Measurements from ENCODE around the gene GBE1.
A peak's percentile ranks its signal among the peaks of the same experiment; 100 is the strongest.
"Not testable (repeated sequence)": the region's sequence is repeated elsewhere in the genome, so short reads cannot be mapped to it uniquely, and the experiment has no call there.

The GBE1 gene

DNA sequence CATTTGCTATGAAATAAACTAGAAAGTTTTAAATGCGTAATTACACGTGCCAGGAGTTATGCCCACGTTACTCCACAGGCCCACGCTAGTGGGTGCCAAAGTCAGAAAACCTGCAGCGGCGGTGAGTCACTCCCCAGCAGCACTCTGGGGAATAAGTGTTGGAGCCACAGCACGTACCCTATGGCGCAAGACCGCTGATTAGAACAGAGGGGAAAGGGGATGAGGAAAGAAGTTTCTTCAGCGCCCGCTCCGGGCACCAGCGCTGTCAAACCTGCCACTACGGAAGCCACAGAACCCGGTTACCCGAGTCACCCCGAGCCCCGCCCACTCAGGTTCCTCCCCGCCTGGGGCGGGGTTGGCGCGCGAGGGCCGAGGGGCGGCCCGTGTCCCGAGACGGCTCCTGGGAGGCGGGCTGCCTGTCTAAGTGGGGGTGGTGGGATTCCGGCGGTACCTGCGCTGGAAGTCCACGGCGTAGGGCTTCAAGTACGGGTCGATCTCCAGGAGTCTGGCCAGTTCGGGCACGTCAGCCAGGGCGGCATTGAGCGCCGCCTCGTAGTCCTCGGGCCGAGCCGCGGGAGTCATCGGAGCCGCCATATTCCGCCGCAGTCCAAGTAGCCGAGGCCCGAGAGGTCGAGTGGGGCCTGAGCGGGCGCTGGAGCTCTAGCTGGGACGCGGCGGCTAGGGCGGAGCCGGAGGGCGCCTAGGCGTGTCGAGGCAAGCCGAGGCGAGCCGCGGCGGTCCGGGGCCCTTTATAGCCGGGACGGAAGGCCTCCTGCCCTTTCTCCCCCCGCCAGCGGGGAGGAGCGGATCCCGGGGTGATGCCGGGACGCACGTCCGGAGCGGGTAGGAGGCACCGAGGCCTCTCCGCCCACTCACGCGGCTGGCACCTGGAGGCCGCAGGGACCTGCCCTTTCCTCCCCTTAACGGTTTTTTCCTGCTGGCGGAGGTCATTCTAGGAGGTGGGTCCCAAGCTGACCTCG is at the start of gene GBE1:
Gene GBE1 (minus strand): TSS at position 722 of the 980 bp plus-strand sequence. CDS start 128 bp downstream, at position 594.
- DNase-seq (ENCODE audit: low read depth): peak; percentile 52

DNA sequence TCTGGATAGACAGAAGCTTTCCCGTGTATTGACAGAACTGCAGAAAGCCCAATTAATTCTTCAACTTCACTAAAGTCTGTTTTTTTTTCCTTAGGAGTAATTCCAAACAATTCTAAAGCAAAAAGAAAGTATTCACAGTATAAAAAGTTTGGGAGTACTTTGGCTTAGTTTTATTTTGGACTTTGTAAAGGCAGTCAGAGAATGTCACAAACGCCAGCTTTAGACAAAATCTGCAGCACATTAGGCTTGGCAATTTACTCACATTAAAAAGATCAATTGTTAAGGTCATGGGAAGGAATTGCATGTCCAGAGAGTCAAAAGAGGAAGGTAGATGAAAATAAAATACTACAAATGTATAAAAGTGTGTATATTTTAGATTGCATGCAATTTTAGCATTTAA is 47.5 kb upstream of the GBE1 start:
- DNase-seq (ENCODE audit: low read depth): no peak

DNA sequence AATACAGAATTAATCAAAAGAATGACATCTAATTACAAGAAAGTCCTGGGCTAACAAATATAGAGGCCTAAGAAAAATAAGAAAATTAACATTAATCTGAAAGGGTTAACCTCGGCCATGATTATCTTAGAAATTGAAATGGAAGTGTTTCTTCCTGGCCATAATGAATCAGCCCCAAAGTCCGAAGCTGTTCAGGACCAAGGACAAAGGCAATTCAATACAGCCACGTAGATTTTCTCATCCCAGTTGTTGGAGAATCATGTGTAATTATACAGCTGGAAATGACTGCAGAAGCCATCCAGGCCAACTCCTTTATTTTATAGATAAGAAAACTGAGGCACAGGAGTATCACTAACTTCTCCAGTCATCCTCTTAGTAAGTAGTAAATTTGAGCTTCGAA is 38.0 kb upstream of the GBE1 start:
- no peak for DNase-seq (ENCODE audit: low read depth)

DNA sequence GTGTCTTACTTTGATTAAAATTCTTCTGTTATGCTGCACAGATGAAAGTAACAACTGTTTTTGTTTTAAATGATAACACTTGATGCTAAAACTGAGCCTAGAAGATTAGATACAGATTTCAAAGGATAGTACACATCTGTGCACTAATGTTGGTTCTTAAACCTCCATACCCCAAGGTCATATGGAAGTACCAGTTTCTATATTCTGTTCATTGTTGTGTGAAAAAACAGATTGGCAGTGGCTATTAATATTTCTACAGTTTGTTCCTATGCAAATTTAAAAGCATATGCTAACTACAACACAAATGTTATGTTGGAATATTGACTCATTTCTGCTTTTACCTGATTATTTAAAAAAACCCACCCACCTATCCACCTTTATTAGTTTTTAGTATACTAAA is 32.0 kb upstream of the GBE1 start:
- no peak for DNase-seq (ENCODE audit: low read depth)

DNA sequence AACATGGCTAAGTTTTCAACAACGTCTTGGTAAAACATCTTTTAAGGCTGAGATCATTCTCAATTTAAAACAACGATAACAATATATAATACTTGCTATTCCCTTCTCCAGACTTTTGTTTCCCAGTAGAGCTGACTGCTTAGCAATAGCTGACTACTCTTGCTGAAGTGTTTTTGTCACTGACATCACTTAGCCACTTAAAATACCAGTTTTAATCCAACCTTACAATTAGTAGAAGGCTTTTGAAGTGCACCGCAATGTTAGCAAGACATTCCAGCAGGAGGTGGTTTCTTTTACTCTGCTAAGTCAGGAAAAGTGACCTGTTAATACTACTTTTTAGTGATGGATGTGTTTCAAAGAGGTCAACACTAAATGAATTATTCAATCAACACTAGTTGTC is 28.7 kb upstream of the GBE1 start:
- no peak for DNase-seq (ENCODE audit: low read depth)

DNA sequence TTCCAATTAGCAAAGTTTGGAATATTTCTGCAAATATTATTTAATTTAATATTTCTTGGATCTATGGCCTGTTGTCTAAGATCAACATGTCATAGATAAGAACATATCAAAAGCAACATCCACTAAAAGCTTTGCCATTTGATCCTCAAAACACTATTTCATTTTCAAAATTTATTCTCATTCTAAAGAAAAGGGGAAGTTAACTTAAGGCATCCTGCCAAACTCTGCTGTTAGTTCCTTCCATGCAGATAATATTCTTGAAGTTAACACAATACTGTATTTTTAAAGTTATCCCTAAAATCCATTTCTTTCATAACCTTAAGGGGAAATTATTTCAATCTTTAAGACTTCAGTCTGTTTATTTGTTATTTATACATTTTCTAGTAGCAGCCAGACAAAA is 28.2 kb upstream of the GBE1 start:
- no peak for DNase-seq (ENCODE audit: low read depth)

DNA sequence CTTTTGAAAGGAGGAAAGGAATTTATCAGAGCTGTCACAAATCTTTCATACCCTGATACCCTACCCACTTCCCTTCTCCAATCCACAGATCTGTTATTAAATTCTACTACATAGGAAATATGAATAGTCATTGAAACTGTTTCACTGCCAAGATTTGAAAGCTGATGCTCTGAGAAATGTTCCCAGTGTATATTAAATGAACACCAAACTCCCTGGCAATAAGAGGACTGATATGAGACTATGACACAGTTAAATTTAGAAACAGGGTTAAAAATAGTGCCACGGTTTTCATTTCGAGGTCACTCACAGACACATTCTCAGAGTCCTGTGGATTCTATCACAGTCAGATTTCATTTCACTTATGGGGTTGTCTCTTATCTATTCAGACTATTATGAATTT is 27.2 kb upstream of the GBE1 start:
- no peak for DNase-seq (ENCODE audit: low read depth)

DNA sequence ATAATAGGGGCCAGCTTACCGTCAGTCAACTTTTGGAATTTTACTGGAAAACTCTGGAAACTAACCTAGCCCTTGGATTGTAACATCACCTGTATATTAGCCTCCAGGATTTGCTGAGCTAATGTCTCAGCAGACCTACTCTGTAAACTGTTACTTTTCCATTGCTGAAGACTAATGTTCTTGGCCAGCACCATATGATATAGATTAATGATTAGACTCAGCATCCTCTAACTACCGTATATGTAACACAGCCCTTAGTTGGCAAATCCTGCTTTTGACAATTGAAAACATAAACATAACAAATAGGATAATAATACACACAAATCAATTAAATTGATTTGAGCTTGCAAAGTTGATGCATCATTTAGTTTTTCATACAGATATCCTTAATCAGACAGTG is 26.6 kb upstream of the GBE1 start:
- no peak for DNase-seq (ENCODE audit: low read depth)

DNA sequence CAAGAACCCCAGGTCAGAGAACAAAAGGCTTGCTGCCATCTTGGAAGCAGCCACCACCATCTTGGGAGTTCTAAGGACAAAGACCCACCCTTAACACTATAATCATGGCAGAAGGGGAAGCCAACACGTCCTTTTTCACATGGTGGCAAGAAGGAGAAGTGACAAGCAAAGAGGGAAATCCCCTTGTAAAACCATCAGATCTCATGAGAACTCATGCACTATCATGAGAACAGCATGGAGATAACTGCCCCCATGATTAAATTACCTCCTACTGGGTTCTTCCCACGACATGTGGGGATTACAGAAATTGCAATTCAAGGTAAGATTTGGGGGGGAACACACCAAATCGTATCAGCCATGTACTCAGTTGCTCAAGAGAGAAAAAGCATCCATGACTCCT is 21.1 kb upstream of the GBE1 start:
- DNase-seq (ENCODE audit: low read depth): no peak

DNA sequence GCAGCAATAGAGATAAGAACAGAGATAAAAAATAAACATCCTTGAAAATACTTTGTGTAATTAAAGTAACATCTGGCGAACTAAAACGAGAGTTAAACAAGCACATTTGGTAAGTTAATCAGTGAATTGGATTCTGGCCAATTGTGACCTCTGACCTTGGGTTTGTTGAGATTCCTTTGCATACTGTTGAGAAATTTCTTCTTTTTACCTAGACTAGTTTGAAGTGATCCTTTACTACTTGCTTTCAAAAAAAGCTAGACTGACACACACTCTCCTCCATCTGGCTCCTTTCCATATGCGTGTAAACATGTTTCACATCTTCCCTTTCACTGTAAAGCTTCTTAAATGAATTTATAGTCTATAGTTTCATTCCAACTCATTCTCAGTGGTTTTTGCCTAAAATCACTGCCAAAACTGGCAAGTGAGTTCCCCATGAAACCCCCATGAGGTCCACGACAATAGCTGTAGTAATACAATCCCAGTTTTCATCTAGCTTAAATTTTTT is 17.3 kb upstream of the GBE1 start:
- no peak for DNase-seq (ENCODE audit: low read depth)

DNA sequence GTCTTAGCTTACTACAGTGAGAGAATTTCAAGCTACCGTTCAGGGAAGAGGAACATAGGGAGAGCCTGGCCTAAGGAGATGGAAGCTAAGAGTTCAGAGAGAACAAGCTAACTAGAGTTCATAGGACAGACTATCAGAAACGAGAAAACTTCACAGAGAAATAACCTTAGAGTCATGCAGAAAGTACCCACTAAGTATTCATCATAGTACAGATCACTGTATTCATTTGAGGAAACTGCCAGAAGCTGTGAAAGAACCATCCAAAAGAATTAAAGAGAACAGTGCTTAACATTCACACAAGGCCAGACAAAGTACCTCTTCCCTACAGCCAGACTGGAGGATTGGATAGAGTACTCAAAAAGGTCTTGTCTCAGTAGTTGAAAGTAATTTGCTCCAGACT is 15.2 kb upstream of the GBE1 start:
- DNase-seq (ENCODE audit: low read depth): no peak

DNA sequence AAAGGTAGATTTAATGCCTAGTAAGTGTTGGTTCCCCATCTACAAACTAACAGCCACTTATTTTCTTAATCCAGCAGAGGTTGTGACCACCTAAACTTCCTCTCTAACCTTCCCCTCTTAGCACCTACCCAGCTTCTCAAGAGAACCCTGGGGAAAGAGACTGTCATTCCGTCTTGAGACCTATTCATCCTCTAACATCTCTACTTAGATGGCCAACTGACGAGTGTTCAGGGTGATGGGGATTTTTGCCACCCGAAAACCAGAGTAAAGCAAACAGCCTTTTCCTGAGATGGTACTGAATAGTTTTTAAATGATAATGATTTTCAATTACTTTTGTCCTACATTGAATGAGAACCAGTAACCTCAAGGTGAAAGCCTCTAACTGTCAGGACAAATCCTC is 9.3 kb upstream of the GBE1 start:
- DNase-seq (ENCODE audit: low read depth): no peak

DNA sequence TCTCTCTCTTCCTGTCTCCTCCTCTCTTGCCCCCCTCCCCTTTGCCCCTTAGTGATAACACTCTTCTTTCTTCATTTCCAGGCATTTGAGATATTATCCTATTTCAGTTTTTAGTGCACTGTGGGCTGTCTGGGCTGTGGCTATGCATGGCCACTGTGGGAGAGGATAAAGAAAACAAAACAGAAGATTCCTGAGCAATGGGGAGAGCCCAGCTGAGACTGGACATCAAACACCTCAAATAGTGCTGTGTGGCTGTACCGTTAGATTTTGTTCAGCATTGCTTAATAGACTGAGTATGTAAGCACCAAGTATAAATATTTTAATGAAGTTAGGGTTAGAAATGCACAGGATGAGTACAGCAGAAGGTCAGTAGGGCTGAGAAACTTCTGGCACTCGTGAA is 7.9 kb upstream of the GBE1 start:
- DNase-seq (ENCODE audit: low read depth): no peak

DNA sequence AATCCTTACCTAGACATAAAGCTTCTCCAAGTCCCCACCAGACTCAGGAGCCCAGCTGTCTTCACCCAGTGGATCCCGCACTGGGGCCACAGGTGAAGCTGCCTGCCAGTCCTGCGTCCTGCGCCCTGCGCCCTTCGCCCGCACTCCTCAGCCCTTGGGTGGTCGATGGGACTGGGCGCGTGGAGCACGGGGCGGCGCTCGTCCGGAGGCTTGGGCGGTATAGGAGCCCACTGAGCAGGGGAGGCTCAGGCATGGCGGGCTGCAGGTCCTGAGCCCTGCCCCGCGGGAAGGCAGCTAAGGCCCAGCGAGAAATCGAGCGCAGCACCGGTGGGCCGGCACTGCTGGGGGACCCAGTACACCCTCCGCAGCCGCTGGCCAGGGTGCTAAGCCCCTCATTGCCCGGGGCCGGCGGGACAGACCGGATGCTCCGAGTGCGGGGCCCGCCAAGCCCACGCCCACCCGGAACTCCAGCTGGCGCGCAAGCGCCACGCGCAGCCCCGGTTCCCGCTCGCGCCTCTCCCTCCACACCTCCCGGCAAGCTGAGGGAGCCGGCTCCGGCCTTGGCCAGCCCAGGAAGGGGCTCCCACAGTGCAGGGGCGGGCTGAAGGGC is 5.9 kb upstream of the GBE1 start:
- DNase-seq (ENCODE audit: low read depth): not testable (repeated sequence)

DNA sequence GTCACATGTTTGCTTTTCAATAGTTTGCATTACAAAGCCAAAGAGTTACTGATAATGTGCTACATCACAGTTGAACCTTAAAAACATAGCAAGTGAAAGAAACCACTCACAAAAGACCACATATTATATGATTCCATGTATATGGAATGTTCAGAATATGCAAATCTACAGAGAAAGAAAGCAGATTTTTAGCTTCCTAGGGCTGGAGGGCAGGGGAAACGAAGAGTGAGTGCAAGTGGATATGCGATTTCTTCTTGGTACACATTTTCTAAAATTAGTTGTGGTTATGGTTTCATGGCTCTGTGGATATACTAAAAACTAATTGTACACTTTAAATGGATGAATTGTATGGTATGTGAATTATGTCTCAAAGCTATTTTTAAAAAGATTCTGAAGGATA is 4.0 kb upstream of the GBE1 start:
- DNase-seq (ENCODE audit: low read depth): no peak

DNA sequence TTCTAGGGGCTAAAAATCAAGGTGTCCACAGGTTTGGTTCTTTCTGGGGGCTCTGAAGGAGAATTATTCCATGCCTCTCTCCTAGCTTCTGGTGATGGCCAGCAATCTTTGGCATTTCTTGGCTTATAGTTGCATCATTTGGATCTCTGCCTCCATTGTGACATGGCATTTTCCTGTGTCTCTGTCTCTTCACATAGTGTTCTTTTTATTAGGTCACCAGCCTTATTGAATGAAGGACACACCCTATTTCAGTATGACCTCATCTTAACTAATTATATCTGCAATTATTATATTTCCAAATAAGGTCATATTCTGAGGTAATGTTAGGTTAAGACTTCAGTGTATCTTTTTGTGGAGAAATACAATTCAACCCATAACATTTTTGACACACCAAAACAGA is 3.2 kb upstream of the GBE1 start:
- no peak for DNase-seq (ENCODE audit: low read depth)

DNA sequence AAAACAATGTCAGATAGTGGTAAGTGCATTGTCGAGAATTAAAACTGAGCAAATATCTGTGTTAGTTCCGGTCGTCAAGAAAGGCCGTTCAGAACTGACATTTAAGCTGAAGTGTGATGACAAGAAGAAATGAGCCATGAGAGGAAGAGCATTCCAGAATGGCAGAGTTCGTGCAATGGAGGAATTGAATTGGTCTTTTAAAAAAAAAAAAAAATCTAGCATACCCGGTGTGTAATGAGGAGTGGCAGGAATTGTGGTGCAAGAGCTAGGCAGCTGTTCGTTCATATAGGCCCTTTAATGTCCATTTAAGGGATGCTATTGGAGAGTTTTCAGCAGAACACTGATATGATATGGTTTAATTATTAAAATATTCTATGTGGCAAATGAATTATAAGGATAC is 2.6 kb upstream of the GBE1 start:
- no peak for DNase-seq (ENCODE audit: low read depth)

DNA sequence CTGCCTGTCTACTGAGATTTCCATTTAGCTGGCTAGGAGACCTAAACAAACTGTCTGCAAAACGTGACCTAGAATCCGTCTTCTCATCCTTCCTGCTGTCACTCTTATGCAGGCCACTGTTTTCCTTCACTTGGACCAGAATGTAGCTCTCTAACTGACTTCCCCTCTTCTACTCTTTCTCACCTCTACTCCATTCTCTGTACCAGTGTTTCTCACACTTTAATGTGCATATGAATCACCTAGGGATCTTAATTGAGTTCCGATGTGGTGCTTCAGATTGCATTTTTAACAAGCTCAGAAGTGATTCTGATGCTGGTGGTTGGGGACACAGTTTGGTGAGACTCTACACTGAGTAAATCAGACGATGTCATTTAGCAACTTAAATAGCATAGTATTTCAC is 1.6 kb upstream of the GBE1 start:
- DNase-seq (ENCODE audit: low read depth): no peak

DNA sequence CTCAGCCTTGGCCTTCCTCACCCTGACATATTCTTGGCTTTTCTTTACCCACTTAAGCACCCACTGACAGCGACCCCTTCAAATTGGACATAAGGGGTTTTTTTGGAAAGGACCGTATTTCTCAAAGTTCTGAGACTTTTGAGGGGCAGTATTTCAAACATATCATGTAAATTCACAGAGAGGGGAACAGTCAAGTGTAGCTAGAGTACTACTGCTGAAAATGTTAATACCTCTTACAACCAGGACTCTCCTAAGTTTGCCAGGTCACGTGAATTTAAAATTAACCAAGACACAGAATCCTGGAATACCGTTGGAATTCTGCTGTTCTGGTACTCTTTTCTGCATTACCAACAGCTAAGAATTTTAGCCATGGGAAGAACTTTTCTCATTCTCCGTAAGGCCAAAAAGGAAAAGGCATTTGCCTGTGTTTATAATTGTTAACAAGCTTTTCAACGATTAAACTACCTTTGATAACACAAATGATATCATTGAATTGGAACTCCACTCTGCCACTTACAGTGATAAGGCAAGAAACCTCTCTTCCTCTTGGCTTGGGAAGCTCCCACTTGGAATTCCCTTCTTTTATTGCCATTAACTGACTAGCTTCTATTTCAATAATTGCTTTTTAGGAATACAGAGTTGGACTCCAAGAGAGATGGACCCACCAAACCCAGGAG is 597 bp upstream of the GBE1 start:
- DNase-seq (ENCODE audit: low read depth): no peak

DNA sequence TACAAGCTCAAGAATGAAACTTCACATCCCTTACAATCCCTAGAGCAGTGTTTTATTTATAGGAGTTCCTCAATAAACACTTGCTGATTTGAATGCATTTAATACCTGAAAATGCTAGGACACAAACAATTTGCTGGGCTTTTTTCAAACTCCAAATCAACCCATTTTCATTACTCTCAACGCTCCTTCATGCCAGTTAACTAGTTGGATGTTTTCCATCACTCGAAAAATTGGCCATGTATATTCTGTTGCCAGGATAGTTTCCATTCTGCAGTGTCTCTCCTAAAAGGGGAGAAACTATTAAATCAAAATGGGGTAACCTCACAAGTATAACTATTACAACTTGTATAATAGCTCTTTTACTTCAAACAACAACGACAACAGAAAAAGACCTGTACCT is 1.2 kb downstream of the GBE1 start:
- no peak for DNase-seq (ENCODE audit: low read depth)

DNA sequence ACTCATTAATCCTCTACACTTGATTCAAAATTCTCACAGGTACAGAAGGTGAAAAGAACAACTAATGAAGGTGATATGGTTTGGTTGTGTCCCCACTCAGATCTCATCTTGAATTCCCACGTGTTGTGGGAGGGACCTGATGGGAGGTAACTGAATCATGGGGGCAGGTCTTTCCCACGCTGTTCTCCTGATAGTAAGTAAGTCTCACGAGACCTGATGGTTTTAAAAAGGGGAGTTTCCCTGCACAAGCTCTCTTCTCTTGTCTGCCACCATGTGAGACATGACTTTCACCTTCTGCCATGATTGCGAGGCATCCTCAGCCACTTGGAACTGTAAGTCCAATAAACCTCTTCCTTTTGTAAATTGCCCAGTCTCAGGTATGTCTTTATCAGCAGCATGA is 2.7 kb downstream of the GBE1 start:
- DNase-seq (ENCODE audit: low read depth): not testable (repeated sequence)

DNA sequence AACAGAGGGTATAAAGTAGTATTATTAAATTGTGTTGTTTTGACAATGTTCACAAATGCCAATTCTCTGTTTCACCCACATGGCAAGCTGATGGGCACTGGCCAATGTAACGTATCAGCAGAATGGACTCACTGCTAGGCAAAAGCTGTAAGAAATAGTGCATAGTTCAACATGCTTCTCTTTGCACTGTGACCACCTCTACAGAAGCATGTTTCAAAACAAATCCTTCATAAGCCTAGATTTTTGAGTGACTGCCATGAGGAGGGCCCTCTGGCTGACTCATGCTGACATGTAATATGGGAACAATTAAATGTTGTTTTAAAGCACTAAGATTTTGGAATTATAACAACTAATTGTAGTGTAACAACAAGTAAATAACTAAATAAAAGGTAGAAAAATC is 3.2 kb downstream of the GBE1 start:
- peak; percentile 43 for DNase-seq (ENCODE audit: low read depth)

All from non-pigmented ciliary epithelial cell (primary cell).